ENCODE results near the gene DUSP2. TPM values are rescaled to one million over a fixed set of nuclear protein-coding genes. Genes with fewer than 3 reads are reported as not detected.

Gene DUSP2
- total RNA-seq, 4 donors from 2014 or later, result 26.0 to 124 (median 74.1) TPM

- peak in 1 of 2 donors; percentile 58 for DNase-seq (ENCODE audit: low spot score in 2 of 2)
- H3K27ac ChIP-seq, result no peak overlapping the region
- 79% methylated on average over 4 of the region's 7 CpGs for WGBS
- no peaks in the 10 kb centered on the region for H3K9me3 ChIP-seq
- no peaks in the 10 kb centered on the region for H3K36me3 ChIP-seq
- peaks cover 3% of the 10 kb centered on the region for H3K27me3 ChIP-seq
- no peak for TF ChIP-seq POLR2A (IDR thresholded peaks at IDR 0.05)
- TF ChIP-seq EP300 (IDR thresholded peaks at IDR 0.05), result no peak
- TF ChIP-seq CTCF (IDR thresholded peaks at IDR 0.05), result no peak
- TF ChIP-seq POLR2AphosphoS5 (IDR thresholded peaks at IDR 0.05), result no peak
- H3K4me1 ChIP-seq, result peaks cover 1% of the 10 kb centered on the region
- no peak overlapping the region for H3K4me3 ChIP-seq
Observed at GRCh38 chr2:96153991-96154431, 8.8 kb upstream of the DUSP2 start.

- WGBS, result 88% methylated on average over 7 of the region's 7 CpGs
- TF ChIP-seq EP300 (IDR thresholded peaks at IDR 0.05) (no peak), POLR2A (IDR thresholded peaks at IDR 0.05) (no peak), POLR2AphosphoS5 (IDR thresholded peaks at IDR 0.05) (no peak), CTCF (IDR thresholded peaks at IDR 0.05) (no peak)
- no peaks in the 10 kb centered on the region for H3K36me3 ChIP-seq
- no peaks in the 10 kb centered on the region for H3K9me3 ChIP-seq
- no peak overlapping the region for H3K4me3 ChIP-seq
- H3K27me3 ChIP-seq, result peaks cover 3% of the 10 kb centered on the region
- peaks cover 7% of the 10 kb centered on the region for H3K4me1 ChIP-seq
- peak in 1 of 2 donors; percentile 44 for DNase-seq (ENCODE audit: low spot score in 2 of 2)
- H3K27ac ChIP-seq, result no peak overlapping the region
Observed at GRCh38 chr2:96153291-96153713, 8.1 kb upstream of the DUSP2 start.

GRCh38 chr2:96152304-96153161 lies 7.3 kb upstream of the DUSP2 start:
- 78% methylated on average over 13 of the region's 13 CpGs for WGBS
- no peaks in the 10 kb centered on the region for H3K36me3 ChIP-seq
- DNase-seq (ENCODE audit: low spot score in 2 of 2), result peak in 1 of 2 donors; percentile 48
- H3K9me3 ChIP-seq, result no peaks in the 10 kb centered on the region
- TF ChIP-seq CTCF (IDR thresholded peaks at IDR 0.05) (no peak), POLR2A (IDR thresholded peaks at IDR 0.05) (no peak)
- H3K27ac ChIP-seq, result no peak overlapping the region
- peaks cover 15% of the 10 kb centered on the region for H3K4me1 ChIP-seq
- H3K27me3 ChIP-seq, result peaks cover 3% of the 10 kb centered on the region
- H3K4me3 ChIP-seq, result no peak overlapping the region

GRCh38 chr2:96151595-96152303 lies 6.5 kb upstream of the DUSP2 start:
- Histone ChIP-seq H3K27me3 (no peaks in the 10 kb centered on the region), H3K27ac (no peak overlapping the region), H3K9me3 (no peaks in the 10 kb centered on the region), H3K4me1 (peaks cover 22% of the 10 kb centered on the region), H3K36me3 (no peaks in the 10 kb centered on the region), H3K4me3 (no peak overlapping the region)
- DNase-seq (ENCODE audit: low spot score in 2 of 2), result peak in 1 of 2 donors; percentile 44
- TF ChIP-seq POLR2AphosphoS5 (IDR thresholded peaks at IDR 0.05), result no peak
- TF ChIP-seq POLR2A (IDR thresholded peaks at IDR 0.05), result no peak
- no peak for TF ChIP-seq CTCF (IDR thresholded peaks at IDR 0.05)
- no peak for TF ChIP-seq EP300 (IDR thresholded peaks at IDR 0.05)
- WGBS, result 97% methylated on average over 9 of the region's 9 CpGs
